Astrocyte of the cerebellum (primary cell): ENCODE measurements around the gene PGAP3.

Source experiments
- DNase-seq: peaks from one replicate; pipeline ENCODE4 v3.0.0-alpha.2; 2011; ENCODE audit warnings: low read depth
- H3K4me3 ChIP-seq: 2 replicates; pipeline ENCODE4 v1.5.1; 2011; ENCODE audit warnings: mild to moderate bottlenecking, low read depth, low read length, moderate library complexity
- in situ Hi-C: cut with HindIII; loops from 2 replicates; pipeline ENCODE4 v1.10.0; 2017; ENCODE audit warnings: low sequenced_read_pairs
- TF ChIP-seq, protein P1 (sequence below): IDR thresholded peaks from 2 replicates; pipeline ENCODE4 v1.5.1; 2012; ENCODE audit warnings: low read length, low read depth, moderate library complexity, mild to moderate bottlenecking; ENCODE audit errors: missing control alignments

Gene PGAP3

DNA sequence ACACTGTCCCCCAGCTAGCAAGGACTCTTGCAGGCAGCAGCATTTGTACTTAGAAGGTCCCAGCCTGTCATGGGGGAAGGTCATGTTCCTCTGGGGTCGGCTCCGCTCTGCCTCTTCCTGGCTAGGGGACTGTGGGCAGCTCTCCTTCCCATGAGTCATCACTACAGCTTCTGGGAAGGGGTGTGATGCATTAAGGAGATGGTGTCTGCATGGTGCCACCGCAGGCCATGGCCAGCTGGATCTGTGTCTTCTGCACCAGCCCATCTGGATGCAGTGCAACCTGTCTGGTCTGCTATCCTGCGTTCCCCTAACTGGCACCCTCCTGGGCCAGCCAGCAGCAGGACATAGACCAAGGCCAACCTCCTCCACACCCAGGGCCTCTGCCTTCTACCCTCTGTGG is 44.6 kb downstream of the PGAP3 start:
- in situ Hi-C loops = no loop called here
- DNase-seq = no peak
- H3K4me3 ChIP-seq = no peak overlapping the region
- TF ChIP-seq, protein P1, sequence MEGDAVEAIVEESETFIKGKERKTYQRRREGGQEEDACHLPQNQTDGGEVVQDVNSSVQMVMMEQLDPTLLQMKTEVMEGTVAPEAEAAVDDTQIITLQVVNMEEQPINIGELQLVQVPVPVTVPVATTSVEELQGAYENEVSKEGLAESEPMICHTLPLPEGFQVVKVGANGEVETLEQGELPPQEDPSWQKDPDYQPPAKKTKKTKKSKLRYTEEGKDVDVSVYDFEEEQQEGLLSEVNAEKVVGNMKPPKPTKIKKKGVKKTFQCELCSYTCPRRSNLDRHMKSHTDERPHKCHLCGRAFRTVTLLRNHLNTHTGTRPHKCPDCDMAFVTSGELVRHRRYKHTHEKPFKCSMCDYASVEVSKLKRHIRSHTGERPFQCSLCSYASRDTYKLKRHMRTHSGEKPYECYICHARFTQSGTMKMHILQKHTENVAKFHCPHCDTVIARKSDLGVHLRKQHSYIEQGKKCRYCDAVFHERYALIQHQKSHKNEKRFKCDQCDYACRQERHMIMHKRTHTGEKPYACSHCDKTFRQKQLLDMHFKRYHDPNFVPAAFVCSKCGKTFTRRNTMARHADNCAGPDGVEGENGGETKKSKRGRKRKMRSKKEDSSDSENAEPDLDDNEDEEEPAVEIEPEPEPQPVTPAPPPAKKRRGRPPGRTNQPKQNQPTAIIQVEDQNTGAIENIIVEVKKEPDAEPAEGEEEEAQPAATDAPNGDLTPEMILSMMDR = no peak

DNA sequence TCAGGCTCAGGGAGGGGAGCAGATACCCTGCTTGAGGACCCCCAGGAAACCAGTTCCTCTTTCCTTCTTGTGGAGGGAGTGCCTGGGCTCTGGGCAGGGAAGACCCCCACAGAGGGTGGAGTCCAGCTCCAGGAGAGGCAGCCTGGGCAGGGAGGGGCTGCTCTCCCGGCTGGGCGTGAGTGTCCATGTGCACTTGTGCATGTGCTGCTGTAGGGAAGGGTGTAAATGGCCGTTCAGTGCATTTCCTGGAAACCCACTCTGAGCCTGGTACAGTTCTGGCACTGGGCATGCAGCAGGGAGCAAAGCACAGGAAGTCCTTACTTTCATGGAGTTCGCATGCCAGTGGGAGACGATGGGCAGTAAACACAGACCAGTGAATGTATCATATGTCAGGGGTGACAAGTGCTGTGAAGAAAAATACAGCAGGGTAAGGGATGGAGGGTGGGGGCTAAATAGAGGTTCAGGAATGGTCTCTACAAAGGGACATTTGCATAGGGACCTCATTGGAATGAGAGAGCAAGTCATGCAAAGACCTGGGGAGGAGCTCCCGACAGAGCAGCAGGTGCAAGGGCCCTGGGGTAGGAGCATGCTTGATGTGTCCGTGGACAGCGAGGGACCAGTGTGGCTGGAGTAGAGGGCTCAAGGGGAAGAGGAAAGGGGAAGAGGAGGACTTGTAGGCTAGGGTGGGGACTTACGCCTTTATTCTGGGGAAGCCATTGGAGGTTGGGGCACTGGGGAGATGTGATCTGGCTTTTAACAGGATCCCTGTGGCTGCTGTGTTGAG is 45.4 kb downstream of the PGAP3 start:
- in situ Hi-C loops = no loop called here
- TF ChIP-seq, protein P1 = no peak
- no peak overlapping the region for H3K4me3 ChIP-seq
- no peak for DNase-seq

DNA sequence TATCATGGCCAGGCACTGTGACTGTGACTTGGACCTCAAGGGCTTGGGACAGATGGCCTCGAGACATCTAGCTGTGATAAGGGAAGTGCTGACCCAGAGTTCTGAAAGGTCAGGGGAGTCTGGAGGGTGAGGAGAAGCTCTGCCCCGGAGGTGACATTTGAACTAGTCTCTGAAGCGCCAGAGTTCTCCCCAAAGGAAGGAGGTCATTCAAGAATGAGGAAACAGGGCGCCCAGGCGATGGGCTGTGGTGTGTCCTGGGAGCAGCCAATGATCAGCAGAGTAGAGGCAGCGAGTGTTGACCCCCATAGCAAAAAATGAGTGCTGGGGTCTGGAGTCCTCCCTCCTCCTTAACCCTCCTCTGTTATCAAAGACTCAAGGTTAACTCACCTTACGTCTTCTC is 46.0 kb downstream of the PGAP3 start:
- DNase-seq = no peak
- TF ChIP-seq, protein P1 = no peak
- in situ Hi-C loops = no loop called here
- H3K4me3 ChIP-seq = no peak overlapping the region

- in situ Hi-C loops = no loop called here
- no peak for DNase-seq
- TF ChIP-seq, protein P1 = no peak
- no peak overlapping the region for H3K4me3 ChIP-seq
Observed at GRCh38 chr17:39641097-39641496, 46.8 kb downstream of the PGAP3 start.

DNA sequence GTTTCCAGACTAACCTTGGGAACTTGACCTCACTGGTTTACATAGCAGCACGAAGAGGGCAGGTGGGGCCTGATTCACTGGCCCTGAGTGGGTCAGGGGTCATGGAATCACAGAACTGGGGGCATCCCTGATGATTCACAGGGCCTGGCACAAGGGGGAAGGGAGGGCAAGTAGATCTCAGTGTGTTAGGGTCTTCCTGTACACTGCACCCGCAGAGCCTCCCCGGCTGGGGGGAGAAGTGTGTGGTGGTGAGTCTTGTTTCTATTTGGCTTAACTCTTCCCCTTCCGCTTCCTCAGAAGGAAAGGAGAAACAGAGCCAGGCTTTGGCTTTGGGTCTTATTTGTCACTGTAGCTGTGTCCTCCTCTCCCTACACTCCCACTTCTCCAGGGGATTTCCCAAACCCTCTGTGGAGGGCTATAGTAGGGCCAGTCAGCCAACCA is 47.2 kb downstream of the PGAP3 start:
- in situ Hi-C loops = no loop called here
- DNase-seq = no peak
- H3K4me3 ChIP-seq = no peak overlapping the region
- TF ChIP-seq, protein P1 = no peak

DNA sequence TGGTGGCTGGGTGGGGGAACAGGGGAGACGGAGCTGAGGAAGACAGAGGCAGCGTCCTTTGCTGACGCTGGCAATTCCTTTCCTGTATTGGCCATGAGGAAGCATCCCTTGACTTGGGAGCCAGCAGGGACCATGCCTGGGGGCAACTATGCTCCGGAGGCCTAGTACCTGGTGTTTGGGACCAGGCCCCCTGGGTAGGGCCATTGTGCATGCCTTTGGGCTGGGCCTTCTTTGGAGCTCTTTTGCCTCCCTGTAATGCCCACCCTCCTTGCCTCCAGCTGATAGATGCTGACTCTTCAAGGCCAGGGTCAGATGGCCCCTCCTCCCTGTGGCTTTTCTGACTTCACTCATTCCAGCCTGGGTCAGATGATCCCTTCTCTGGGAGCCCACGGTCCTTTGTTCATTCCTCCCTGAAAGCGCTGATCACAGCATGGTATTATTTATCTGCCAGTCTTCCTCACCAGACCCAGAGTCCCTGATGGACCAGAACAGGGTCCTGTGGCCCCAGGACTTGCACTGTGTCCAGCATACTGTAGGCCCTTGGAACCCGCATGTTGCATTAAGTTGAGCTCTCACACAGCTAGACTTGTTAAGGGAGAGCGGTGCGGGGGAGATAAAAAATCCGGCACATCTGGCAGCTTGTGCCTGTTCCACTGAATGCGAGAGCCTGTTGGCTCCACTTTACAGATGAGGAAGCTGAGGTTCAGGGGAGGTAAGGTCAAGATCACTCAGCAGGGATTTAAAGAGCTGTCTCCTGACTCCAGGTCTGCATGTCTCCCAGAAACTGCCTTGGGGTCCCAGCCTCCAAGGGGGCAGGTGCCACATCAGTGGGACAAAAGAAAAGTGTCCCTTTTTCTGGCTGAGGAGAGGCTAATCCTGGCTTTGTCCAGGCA is 48.0 kb downstream of the PGAP3 start:
- no peak for DNase-seq
- in situ Hi-C loops = no loop called here
- no peak overlapping the region for H3K4me3 ChIP-seq
- TF ChIP-seq, protein P1 = no peak
